Measurements from ENCODE around the gene ZBTB17. TPM values are rescaled to one million over a fixed set of nuclear protein-coding genes. Genes with fewer than 3 reads are reported as not detected.
"Not testable (repeated sequence)": the region's sequence is repeated elsewhere in the genome, so short reads cannot be mapped to it uniquely, and the experiment has no call there.

ZBTB17 gene
- total RNA-seq, 2 experiments from 2014 or later = 52.9 to 53.4 TPM

- Histone ChIP-seq H3K4me1 (ENCODE audit: insufficient read depth, low read length, poor library complexity, severe bottlenecking) (no peaks in the 10 kb centered on the region), H3K9me3 (ENCODE audit: low read length) (no peaks in the 10 kb centered on the region), H3K4me2 (ENCODE audit: low read length) (no peak overlapping the region), H3K4me3 (ENCODE audit: low read depth, low read length, poor library complexity, severe bottlenecking) (no peak overlapping the region), H3K9me2 (ENCODE audit: insufficient read depth, low read length) (no peaks in the 10 kb centered on the region), H3K27ac (ENCODE audit: low read depth, low read length, poor library complexity, severe bottlenecking) (no peak overlapping the region), H2AFZ (ENCODE audit: low read length) (no peak overlapping the region), H3K79me2 (ENCODE audit: insufficient read depth, low read depth, low read length) (peaks cover 100% of the 10 kb centered on the region), H4K20me1 (ENCODE audit: insufficient read depth, low read length) (peaks cover 34% of the 10 kb centered on the region), H3K36me3 (ENCODE audit: insufficient read depth, low read length) (peaks cover 70% of the 10 kb centered on the region)
- no TSS peak for BruUV-seq (replicated peaks)
- intact Hi-C loops (cut with micrococcal nuclease; ENCODE audit: unreplicated experiment) = no loop called here
- TF ChIP-seq CTCF (conservative IDR thresholded peaks at IDR 0.05; ENCODE audit: low read length) (no peak), EZH2phosphoT487 (IDR thresholded peaks at IDR 0.05; ENCODE audit: borderline replicate concordance, low read depth, low read length) (no peak)
- ChIA-PET POLR2A (interaction anchor here (0.7 kb wide), 3 partner anchors 25 to 681 kb away, joined by 4 to 5 read pairs (median 5); no protein-coding TSS in a partner anchor), CTCF (ENCODE audit: unreplicated experiment) (no interaction called here)
- DNase-seq (ENCODE audit: low spot score) = no peak
These were observed 80.7 kb downstream of the ZBTB17 start for GRCh38 chr1:15895233-15895632.

- H3K4me3 ChIP-seq (ENCODE audit: low read depth, low read length, poor library complexity, severe bottlenecking); H3K4me2 ChIP-seq (ENCODE audit: low read length); H3K9me2 ChIP-seq (ENCODE audit: insufficient read depth, low read length); H3K9me3 ChIP-seq (ENCODE audit: low read length); CTCF ChIA-PET (ENCODE audit: unreplicated experiment); BruUV-seq (replicated peaks); H3K27ac ChIP-seq (ENCODE audit: low read depth, low read length, poor library complexity, severe bottlenecking); DNase-seq (ENCODE audit: low spot score); intact Hi-C loops (cut with micrococcal nuclease; ENCODE audit: unreplicated experiment); H2AFZ ChIP-seq (ENCODE audit: low read length); H3K4me1 ChIP-seq (ENCODE audit: insufficient read depth, low read length, poor library complexity, severe bottlenecking): not testable (repeated sequence)
- POLR2A ChIA-PET = interaction anchor here (0.5 to 0.6 kb wide), 3 partner anchors 11 to 85 kb away, joined by 3 to 6 read pairs (median 3); no protein-coding TSS in a partner anchor
- H3K79me2 ChIP-seq (ENCODE audit: insufficient read depth, low read depth, low read length) = peaks cover 100% of the 10 kb centered on the region
- H4K20me1 ChIP-seq (ENCODE audit: insufficient read depth, low read length) = peaks cover 35% of the 10 kb centered on the region
- H3K36me3 ChIP-seq (ENCODE audit: insufficient read depth, low read length) = peaks cover 73% of the 10 kb centered on the region
These were observed 82.9 kb downstream of the ZBTB17 start for GRCh38 chr1:15892857-15893599.

Small RNA genes lying within 50 kb of the gene (small RNA-seq; reads per million reads assigned to genes)
- gene AL034555.1 (not detected), gene AL355994.1 (not detected), gene AL355994.5 (not detected)

Other genes with a start within 250 kb of the ZBTB17 start
- gene SLC25A34, start 239.8 kb downstream of the ZBTB17 start, total RNA-seq (2014; rRNA removed; shearing (Covaris generic)) = 1.2 and 1.4 TPM in 2 replicates
- 2.2 TPM in 2 replicates for gene SLC25A34, start 239.8 kb downstream of the ZBTB17 start, total RNA-seq (2022)
- not detected in 2 replicates for gene TMEM82, start 233.6 kb downstream of the ZBTB17 start, total RNA-seq (2014; rRNA removed; shearing (Covaris generic))
- not detected in 2 replicates for gene TMEM82, start 233.6 kb downstream of the ZBTB17 start, total RNA-seq (2022)
- gene FBLIM1, start 217.3 kb downstream of the ZBTB17 start, total RNA-seq (2014; rRNA removed; shearing (Covaris generic)) = not detected in 2 replicates
- gene FBLIM1, start 217.3 kb downstream of the ZBTB17 start, total RNA-seq (2022) = not detected in 2 replicates
- 12.4 and 15.0 TPM in 2 replicates for gene UQCRHL, start 168.5 kb downstream of the ZBTB17 start, total RNA-seq (2014; rRNA removed; shearing (Covaris generic))
- 2.4 and 3.4 TPM in 2 replicates for gene UQCRHL, start 168.5 kb downstream of the ZBTB17 start, total RNA-seq (2022)
- gene SPEN, start 128.4 kb downstream of the ZBTB17 start, total RNA-seq (2014; rRNA removed; shearing (Covaris generic)) = 40.7 and 41.4 TPM in 2 replicates
- 87.1 and 90.3 TPM in 2 replicates for gene SPEN, start 128.4 kb downstream of the ZBTB17 start, total RNA-seq (2022)
- gene SRARP, start 28.1 kb upstream of the ZBTB17 start, total RNA-seq (2014; rRNA removed; shearing (Covaris generic)) = not detected in 2 replicates
- not detected in 2 replicates for gene SRARP, start 28.1 kb upstream of the ZBTB17 start, total RNA-seq (2022)
- not detected in 2 replicates for gene HSPB7, start 41.9 kb upstream of the ZBTB17 start, total RNA-seq (2014; rRNA removed; shearing (Covaris generic))
- not detected in 2 replicates for gene HSPB7, start 41.9 kb upstream of the ZBTB17 start, total RNA-seq (2022)
- not detected in 2 replicates for gene CLCNKA, start 45.9 kb upstream of the ZBTB17 start, total RNA-seq (2014; rRNA removed; shearing (Covaris generic))
- gene CLCNKA, start 45.9 kb upstream of the ZBTB17 start, total RNA-seq (2022) = not detected in 2 replicates
- not detected in 2 replicates for gene CLCNKB, start 67.7 kb upstream of the ZBTB17 start, total RNA-seq (2014; rRNA removed; shearing (Covaris generic))
- gene CLCNKB, start 67.7 kb upstream of the ZBTB17 start, total RNA-seq (2022) = not detected in 2 replicates
- gene FAM131C, start 97.5 kb upstream of the ZBTB17 start, total RNA-seq (2014; rRNA removed; shearing (Covaris generic)) = not detected in 2 replicates
- not detected in 2 replicates for gene FAM131C, start 97.5 kb upstream of the ZBTB17 start, total RNA-seq (2022)
- gene EPHA2, start 180.0 kb upstream of the ZBTB17 start, total RNA-seq (2014; rRNA removed; shearing (Covaris generic)) = not detected in 2 replicates
- gene EPHA2, start 180.0 kb upstream of the ZBTB17 start, total RNA-seq (2022) = 0.15 TPM in 1 of 2 replicates, not detected in the other
- gene ARHGEF19, start 236.6 kb upstream of the ZBTB17 start, total RNA-seq (2014; rRNA removed; shearing (Covaris generic)) = 2.7 and 5.9 TPM in 2 replicates
- gene ARHGEF19, start 236.6 kb upstream of the ZBTB17 start, total RNA-seq (2022) = 3.9 and 6.2 TPM in 2 replicates

All from OCI-LY7 (cell line).